A549 (cell line): ENCODE results near the gene AUTS2. TPM values are rescaled to one million over a fixed set of nuclear protein-coding genes. Genes with fewer than 3 reads are reported as not detected.

Experiments used
- ATAC-seq, 2 experiments: fragments of 200-7000 bp in 1 of 2; fragments of >200 bp in 1 of 2; cut with Nextera tagmentation in 1 of 2; cut with Tn5 transposase in 1 of 2; 3 replicates each; pipeline versions ENCODE4 v1.8.0 to v1.9.1; 2018 to 2020; ENCODE audit warnings: mild to moderate bottlenecking in 1 of 2, moderate library complexity in 1 of 2
- CTCF ChIA-PET: fragments of 300-600 bp; sonication (Branson Sonifier 250); formaldehyde crosslinking; extraction: SDS; loops from one replicate; lab custom pipeline; 2021; ENCODE audit warnings: antibody characterized with exemption, inconsistent platforms; lab: Yijun Ruan, JAX
- POLR2A ChIA-PET: fragments of 350-600 bp; formaldehyde crosslinking; extraction: SDS; loops from one replicate; lab custom pipeline; 2021; ENCODE audit warnings: antibody characterized with exemption, inconsistent platforms; lab: Yijun Ruan, JAX
- DNase-seq, 2 experiments: peaks; one replicate each; pipeline versions ENCODE4 v3.0.0 to v3.0.0-alpha.2; 2011 to 2016; ENCODE audit warnings: low read depth in 1 of 2, low spot score in 1 of 2
- FAIRE-seq: peaks from 2 replicates; lab custom pipeline; 2011; peaks lifted over from hg19 to GRCh38; lab: Jason Lieb, UNC
- H3K27ac ChIP-seq, 2 experiments: fragments of >200 bp; sonication (Bioruptor Twin); formaldehyde crosslinking; 3 replicates each; pipeline ENCODE4 v1.5.1; 2016 to 2017
- H3K4me1 ChIP-seq: fragments of >200 bp; sonication (Bioruptor Twin); formaldehyde crosslinking; 3 replicates; pipeline ENCODE4 v1.6.1; 2016
- H3K4me2 ChIP-seq: fragments of >200 bp; sonication (Bioruptor Twin); formaldehyde crosslinking; 3 replicates; pipeline ENCODE4 v1.6.1; 2016
- H3K4me3 ChIP-seq: fragments of >200 bp; sonication (Bioruptor Twin); formaldehyde crosslinking; 3 replicates; pipeline ENCODE4 v1.5.1; 2016
- H3K9me3 ChIP-seq: fragments of >200 bp; sonication (Bioruptor Twin); formaldehyde crosslinking; 3 replicates; pipeline ENCODE4 v1.6.1; 2016
- CEBPB ChIP-seq, 2 experiments: fragments of >200 bp in 1 of 2; sonication (Bioruptor Twin) in 1 of 2; formaldehyde crosslinking in 1 of 2; IDR thresholded peaks; 2 replicates each; pipeline ENCODE4 v1.6.1; 2012 to 2016
- EHMT2 ChIP-seq: fragments of 200-600 bp; sonication (generic); IDR thresholded peaks from 2 replicates; pipeline ENCODE4 v1.6.1; 2016; ENCODE audit warnings: antibody characterized with exemption, low read depth, mild to moderate bottlenecking, moderate library complexity
- HOXB13 ChIP-seq: fragments of 250-450 bp; sonication (Bioruptor Pico); IDR thresholded peaks from 2 replicates; pipeline ENCODE4 v1.5.0; 2020; ENCODE audit warnings: low read depth, mild to moderate bottlenecking, moderate library complexity
- HOXB5 ChIP-seq: fragments of 250-450 bp; sonication (Bioruptor Pico); IDR thresholded peaks from 2 replicates; pipeline ENCODE4 v1.5.0; 2020; ENCODE audit warnings: mild to moderate bottlenecking, moderate library complexity
- JUNB ChIP-seq: fragments of >200 bp; sonication (Bioruptor Twin); formaldehyde crosslinking; IDR thresholded peaks from 2 replicates; pipeline ENCODE4 v1.6.1; 2016
- KDM5A ChIP-seq: fragments of 200-600 bp; sonication (generic); IDR thresholded peaks from 2 replicates; pipeline ENCODE4 v1.6.1; 2016; ENCODE audit warnings: antibody characterized with exemption, mild to moderate bottlenecking
- MYC ChIP-seq: IDR thresholded peaks from 2 replicates; pipeline ENCODE4 v1.6.1; 2012; ENCODE audit warnings: mild to moderate bottlenecking, inconsistent platforms, low read length, improper control_type of control experiment, borderline replicate concordance
- NPAS2 ChIP-seq: fragments of 250-450 bp; sonication (Bioruptor Pico); IDR thresholded peaks from 2 replicates; pipeline ENCODE4 v1.8.0; 2022; ENCODE audit warnings: mild to moderate bottlenecking, moderate library complexity, borderline replicate concordance
- RARB ChIP-seq: fragments of 250-450 bp; sonication (Bioruptor Pico); IDR thresholded peaks from 2 replicates; pipeline ENCODE4 v1.8.0; 2021; ENCODE audit warnings: mild to moderate bottlenecking, moderate library complexity
- RFX5 ChIP-seq: fragments of 450-650 bp; IDR thresholded peaks from 2 replicates; pipeline ENCODE4 v1.7.1; 2014; ENCODE audit warnings: antibody characterized with exemption, mild to moderate bottlenecking, moderate library complexity
- RNF2 ChIP-seq: fragments of 200-600 bp; sonication (generic); IDR thresholded peaks from 2 replicates; pipeline ENCODE4 v1.6.1; 2016; ENCODE audit warnings: low read depth, mild to moderate bottlenecking, antibody characterized with exemption, moderate library complexity, borderline replicate concordance
- ZC3H11A ChIP-seq: fragments of 450-650 bp; IDR thresholded peaks from 2 replicates; pipeline ENCODE4 v1.6.1; 2014; ENCODE audit warnings: antibody characterized with exemption, mild to moderate bottlenecking
- WGBS: methylation state at CpG from one replicate; pipeline ENCODE4 v1.1.6; 2017; ENCODE audit errors: missing lambda C conversion rate; 5-methylcytosine and 5-hydroxymethylcytosine counted together
- polyA plus RNA-seq, 4 experiments: library from polyadenylated mRNA; depleted of rRNA in 3 of 4; stranded (reverse); fragments of >200 nt; fragmentation: RNase III in 1 of 4; extraction: RNeasy Plus Mini Kit Qiagen cat#74134 plus additional on column Dnase treatment in 1 of 4; gene quantifications; 2 replicates in 3 of 4; 3 replicates in 1 of 4; pipeline ENCODE4 v1.2.3, GENCODE V29; 2011 to 2017
- TF ChIP-seq, protein P1 (sequence below): IDR thresholded peaks from 2 replicates; pipeline ENCODE4 v1.6.1; 2012
- TF ChIP-seq, protein P2 (sequence below): fragments of >200 bp; sonication (Bioruptor Twin); formaldehyde crosslinking; IDR thresholded peaks from 3 replicates; pipeline ENCODE4 v1.5.1; 2016
- TF ChIP-seq, protein P3 (sequence below): fragments of >200 bp; sonication (Bioruptor Twin); formaldehyde crosslinking; IDR thresholded peaks from 3 replicates; pipeline ENCODE4 v1.6.1; 2016
- TF ChIP-seq, protein P4 (sequence below): fragments of 200-600 bp; sonication (generic); IDR thresholded peaks from 2 replicates; pipeline ENCODE4 v1.6.1; 2016; ENCODE audit warnings: antibody characterized with exemption, mild to moderate bottlenecking, moderate library complexity
- TF ChIP-seq, protein P5 (sequence below): fragments of 250-450 bp; sonication (Bioruptor Pico); IDR thresholded peaks from 2 replicates; pipeline ENCODE4 v1.5.0; 2021; ENCODE audit warnings: mild to moderate bottlenecking, moderate library complexity, borderline replicate concordance

Gene AUTS2
- polyA plus RNA-seq, 2 of the 4 experiments (the other 2 are of a cell fraction): 1.6 to 3.6 TPM

DNA sequence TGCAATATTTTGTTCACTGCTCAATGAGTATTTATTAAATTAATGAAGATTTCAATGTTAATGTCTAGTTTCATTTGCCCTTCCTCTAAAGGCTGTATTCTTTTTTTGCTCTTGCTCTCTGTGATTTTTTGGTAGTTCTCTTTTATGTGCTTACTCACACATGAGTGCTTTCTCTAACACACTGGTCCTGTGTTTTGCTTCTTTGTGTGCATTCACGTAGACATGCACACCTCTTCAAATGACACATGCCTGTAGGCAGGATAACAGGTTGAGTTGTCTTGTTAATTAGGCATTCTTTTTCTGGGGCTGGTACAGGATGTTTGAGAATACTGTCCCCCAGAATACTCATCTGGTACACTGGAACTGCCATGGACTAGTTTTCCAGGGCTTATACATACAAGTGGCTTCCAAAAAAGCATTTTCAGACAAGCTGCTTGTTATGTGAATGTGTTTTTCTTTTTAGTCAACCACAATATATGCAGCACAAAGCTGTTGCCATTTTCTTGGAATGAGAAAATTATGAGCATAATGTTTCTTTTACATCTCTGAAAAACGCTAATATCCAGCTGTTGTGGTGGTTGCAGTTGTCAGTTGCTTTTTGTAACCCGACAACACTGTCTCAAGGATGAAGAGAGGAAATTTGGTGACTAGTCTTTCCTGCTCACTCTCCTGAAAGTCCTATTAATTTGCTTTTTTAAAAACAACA is 416.4 kb downstream of the AUTS2 start:
- no peak for ATAC-seq
- DNase-seq: no peak
- POLR2A ChIA-PET: no interaction called here
- TF ChIP-seq KDM5A (no peak), RNF2 (no peak), EHMT2 (no peak), HOXB5 (no peak), RFX5 (no peak), HOXB13 (no peak), MYC (no peak), CEBPB (IDR thresholded peaks at IDR 0.05) (no peak), ZC3H11A (no peak), RARB (CRISPR knock-in tag) (no peak)
- TF ChIP-seq, protein P1, sequence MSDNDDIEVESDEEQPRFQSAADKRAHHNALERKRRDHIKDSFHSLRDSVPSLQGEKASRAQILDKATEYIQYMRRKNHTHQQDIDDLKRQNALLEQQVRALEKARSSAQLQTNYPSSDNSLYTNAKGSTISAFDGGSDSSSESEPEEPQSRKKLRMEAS: no peak
- TF ChIP-seq, protein P2, sequence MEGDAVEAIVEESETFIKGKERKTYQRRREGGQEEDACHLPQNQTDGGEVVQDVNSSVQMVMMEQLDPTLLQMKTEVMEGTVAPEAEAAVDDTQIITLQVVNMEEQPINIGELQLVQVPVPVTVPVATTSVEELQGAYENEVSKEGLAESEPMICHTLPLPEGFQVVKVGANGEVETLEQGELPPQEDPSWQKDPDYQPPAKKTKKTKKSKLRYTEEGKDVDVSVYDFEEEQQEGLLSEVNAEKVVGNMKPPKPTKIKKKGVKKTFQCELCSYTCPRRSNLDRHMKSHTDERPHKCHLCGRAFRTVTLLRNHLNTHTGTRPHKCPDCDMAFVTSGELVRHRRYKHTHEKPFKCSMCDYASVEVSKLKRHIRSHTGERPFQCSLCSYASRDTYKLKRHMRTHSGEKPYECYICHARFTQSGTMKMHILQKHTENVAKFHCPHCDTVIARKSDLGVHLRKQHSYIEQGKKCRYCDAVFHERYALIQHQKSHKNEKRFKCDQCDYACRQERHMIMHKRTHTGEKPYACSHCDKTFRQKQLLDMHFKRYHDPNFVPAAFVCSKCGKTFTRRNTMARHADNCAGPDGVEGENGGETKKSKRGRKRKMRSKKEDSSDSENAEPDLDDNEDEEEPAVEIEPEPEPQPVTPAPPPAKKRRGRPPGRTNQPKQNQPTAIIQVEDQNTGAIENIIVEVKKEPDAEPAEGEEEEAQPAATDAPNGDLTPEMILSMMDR: no peak
- TF ChIP-seq, protein P3, sequence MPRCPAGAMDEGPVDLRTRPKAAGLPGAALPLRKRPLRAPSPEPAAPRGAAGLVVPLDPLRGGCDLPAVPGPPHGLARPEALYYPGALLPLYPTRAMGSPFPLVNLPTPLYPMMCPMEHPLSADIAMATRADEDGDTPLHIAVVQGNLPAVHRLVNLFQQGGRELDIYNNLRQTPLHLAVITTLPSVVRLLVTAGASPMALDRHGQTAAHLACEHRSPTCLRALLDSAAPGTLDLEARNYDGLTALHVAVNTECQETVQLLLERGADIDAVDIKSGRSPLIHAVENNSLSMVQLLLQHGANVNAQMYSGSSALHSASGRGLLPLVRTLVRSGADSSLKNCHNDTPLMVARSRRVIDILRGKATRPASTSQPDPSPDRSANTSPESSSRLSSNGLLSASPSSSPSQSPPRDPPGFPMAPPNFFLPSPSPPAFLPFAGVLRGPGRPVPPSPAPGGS: no peak
- TF ChIP-seq, protein P4, sequence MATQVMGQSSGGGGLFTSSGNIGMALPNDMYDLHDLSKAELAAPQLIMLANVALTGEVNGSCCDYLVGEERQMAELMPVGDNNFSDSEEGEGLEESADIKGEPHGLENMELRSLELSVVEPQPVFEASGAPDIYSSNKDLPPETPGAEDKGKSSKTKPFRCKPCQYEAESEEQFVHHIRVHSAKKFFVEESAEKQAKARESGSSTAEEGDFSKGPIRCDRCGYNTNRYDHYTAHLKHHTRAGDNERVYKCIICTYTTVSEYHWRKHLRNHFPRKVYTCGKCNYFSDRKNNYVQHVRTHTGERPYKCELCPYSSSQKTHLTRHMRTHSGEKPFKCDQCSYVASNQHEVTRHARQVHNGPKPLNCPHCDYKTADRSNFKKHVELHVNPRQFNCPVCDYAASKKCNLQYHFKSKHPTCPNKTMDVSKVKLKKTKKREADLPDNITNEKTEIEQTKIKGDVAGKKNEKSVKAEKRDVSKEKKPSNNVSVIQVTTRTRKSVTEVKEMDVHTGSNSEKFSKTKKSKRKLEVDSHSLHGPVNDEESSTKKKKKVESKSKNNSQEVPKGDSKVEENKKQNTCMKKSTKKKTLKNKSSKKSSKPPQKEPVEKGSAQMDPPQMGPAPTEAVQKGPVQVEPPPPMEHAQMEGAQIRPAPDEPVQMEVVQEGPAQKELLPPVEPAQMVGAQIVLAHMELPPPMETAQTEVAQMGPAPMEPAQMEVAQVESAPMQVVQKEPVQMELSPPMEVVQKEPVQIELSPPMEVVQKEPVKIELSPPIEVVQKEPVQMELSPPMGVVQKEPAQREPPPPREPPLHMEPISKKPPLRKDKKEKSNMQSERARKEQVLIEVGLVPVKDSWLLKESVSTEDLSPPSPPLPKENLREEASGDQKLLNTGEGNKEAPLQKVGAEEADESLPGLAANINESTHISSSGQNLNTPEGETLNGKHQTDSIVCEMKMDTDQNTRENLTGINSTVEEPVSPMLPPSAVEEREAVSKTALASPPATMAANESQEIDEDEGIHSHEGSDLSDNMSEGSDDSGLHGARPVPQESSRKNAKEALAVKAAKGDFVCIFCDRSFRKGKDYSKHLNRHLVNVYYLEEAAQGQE: no peak
- no peak overlapping the region for H3K4me3 ChIP-seq
- no peak for FAIRE-seq
- CTCF ChIA-PET: no interaction called here
- no peaks in the 10 kb centered on the region for H3K9me3 ChIP-seq
- 44% methylated on average over 3 of the region's 3 CpGs for WGBS
- H3K27ac ChIP-seq: no peak overlapping the region
- H3K4me1 ChIP-seq: peaks cover 10% of the 10 kb centered on the region
- no peak overlapping the region for H3K4me2 ChIP-seq

DNA sequence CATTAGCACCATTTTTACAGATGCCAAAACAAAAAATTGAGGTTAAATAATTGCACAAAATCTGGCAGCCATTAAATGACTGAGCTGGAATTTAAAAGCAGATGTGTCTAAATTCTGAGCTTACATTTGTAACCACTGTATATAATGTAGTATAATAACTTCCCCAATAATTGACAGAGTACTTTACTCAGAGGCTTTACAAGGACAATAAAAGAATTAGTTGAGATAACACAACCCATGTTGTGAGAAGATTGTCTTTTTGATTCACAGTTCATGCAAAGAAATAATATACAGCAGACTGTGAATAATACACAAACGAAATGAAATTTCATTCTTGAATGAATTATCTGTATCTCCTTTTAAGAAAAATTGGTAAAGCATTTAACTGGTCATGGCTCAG is 417.1 kb downstream of the AUTS2 start:
- Histone ChIP-seq H3K4me2 (no peak overlapping the region), H3K27ac (no peak overlapping the region), H3K4me1 (peaks cover 10% of the 10 kb centered on the region), H3K4me3 (no peak overlapping the region), H3K9me3 (no peaks in the 10 kb centered on the region)
- FAIRE-seq (no peak), ATAC-seq (no peak), DNase-seq (no peak)
- no peak for TF ChIP-seq RFX5
- TF ChIP-seq, protein P3: no peak
- TF ChIP-seq NPAS2 (CRISPR knock-in tag): no peak
- TF ChIP-seq, protein P5, sequence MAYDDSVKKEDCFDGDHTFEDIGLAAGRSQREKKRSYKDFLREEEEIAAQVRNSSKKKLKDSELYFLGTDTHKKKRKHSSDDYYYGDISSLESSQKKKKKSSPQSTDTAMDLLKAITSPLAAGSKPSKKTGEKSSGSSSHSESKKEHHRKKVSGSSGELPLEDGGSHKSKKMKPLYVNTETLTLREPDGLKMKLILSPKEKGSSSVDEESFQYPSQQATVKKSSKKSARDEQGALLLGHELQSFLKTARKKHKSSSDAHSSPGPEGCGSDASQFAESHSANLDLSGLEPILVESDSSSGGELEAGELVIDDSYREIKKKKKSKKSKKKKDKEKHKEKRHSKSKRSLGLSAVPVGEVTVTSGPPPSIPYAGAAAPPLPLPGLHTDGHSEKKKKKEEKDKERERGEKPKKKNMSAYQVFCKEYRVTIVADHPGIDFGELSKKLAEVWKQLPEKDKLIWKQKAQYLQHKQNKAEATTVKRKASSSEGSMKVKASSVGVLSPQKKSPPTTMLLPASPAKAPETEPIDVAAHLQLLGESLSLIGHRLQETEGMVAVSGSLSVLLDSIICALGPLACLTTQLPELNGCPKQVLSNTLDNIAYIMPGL (CRISPR knock-in tag): no peak
- TF ChIP-seq JUNB: no peak
- ChIA-PET CTCF (no interaction called here), POLR2A (no interaction called here)
- WGBS: 4% methylated on average over 1 of the region's 1 CpG
